Astrocyte of the cerebellum (primary cell): ENCODE results near the gene TAT.
"Not testable (repeated sequence)": the region's sequence is repeated elsewhere in the genome, so short reads cannot be mapped to it uniquely, and the experiment has no call there.

Experiments
- DNase-seq: peaks from one replicate; pipeline ENCODE4 v3.0.0-alpha.2; 2011; ENCODE audit warnings: low read depth
- H3K4me3 ChIP-seq: 2 replicates; pipeline ENCODE4 v1.5.1; 2011; ENCODE audit warnings: mild to moderate bottlenecking, low read depth, low read length, moderate library complexity
- in situ Hi-C: cut with HindIII; loops from 2 replicates; pipeline ENCODE4 v1.10.0; 2017; ENCODE audit warnings: low sequenced_read_pairs
- TF ChIP-seq, protein P1 (sequence below): IDR thresholded peaks from 2 replicates; pipeline ENCODE4 v1.5.1; 2012; ENCODE audit warnings: low read length, low read depth, moderate library complexity, mild to moderate bottlenecking; ENCODE audit errors: missing control alignments

The TAT gene

DNA sequence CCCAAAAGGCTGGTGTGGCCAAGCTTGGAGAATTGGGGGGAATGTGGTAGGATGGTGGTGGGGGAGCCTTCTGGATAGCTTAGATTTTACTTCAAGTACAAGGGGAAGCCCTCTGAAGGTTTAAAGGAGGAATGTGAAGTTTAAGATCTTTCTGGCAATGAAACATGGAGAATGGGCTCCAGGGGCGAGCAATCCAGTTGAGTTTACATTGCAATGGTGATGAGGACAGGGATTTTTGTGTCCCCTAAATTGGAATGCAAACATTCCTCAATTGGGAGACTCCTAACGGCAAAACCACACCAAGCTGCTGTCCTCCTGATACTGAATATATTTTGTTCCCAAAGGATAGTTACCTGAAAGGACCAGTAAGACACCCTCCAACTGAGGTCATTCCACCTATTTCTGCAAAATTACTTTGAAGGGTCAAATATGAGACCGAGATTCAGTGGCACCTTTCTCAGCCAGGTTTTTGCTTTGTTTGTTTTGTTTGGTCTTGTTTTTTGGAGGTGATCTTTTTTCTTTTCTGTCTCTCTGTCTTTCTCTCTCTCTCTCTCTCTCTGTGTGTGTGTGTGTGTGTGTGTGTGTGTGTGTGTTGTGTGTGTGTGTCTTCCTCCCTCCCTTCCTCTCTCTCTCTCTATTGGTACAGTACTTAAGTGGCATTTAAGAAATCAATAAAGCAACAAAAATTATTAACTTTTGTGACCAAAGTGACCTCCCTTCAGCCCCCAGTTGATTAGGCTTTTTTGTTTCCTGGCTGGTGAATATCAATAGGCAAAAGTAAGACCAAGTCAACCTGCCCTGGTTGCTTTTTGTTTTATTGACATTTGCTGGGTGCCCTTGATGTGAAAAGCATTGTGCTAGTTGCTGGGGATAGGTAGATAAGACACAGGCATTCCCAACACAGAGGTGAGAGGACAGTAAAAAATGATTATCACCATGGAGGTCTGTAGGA, 16.4 kb upstream of the TAT start:
- no peak overlapping the region for H3K4me3 ChIP-seq
- TF ChIP-seq, protein P1, sequence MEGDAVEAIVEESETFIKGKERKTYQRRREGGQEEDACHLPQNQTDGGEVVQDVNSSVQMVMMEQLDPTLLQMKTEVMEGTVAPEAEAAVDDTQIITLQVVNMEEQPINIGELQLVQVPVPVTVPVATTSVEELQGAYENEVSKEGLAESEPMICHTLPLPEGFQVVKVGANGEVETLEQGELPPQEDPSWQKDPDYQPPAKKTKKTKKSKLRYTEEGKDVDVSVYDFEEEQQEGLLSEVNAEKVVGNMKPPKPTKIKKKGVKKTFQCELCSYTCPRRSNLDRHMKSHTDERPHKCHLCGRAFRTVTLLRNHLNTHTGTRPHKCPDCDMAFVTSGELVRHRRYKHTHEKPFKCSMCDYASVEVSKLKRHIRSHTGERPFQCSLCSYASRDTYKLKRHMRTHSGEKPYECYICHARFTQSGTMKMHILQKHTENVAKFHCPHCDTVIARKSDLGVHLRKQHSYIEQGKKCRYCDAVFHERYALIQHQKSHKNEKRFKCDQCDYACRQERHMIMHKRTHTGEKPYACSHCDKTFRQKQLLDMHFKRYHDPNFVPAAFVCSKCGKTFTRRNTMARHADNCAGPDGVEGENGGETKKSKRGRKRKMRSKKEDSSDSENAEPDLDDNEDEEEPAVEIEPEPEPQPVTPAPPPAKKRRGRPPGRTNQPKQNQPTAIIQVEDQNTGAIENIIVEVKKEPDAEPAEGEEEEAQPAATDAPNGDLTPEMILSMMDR: no peak
- no peak for DNase-seq
- in situ Hi-C loops: no loop called here

DNA sequence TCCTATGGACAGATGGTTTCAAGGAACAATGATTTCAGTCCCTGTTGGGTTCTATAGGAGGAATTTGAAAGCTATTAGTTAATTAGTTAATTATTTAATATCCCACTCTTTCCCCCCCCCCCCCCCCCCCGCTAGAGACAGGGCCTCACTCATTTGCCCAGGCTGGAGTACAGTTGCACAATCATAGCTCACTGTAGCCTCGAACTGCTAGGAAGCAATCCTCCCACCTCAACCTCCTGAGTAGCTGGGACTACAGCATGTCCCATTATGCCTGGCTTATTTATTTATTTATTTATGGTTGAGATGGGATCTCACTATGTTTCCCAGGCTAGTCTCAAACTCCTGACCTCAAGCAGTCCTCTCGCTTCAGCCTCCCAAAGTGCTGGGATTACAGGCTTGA, 15.0 kb upstream of the TAT start:
- in situ Hi-C loops: no loop called here
- DNase-seq: no peak
- no peak overlapping the region for H3K4me3 ChIP-seq
- TF ChIP-seq, protein P1: no peak

DNA sequence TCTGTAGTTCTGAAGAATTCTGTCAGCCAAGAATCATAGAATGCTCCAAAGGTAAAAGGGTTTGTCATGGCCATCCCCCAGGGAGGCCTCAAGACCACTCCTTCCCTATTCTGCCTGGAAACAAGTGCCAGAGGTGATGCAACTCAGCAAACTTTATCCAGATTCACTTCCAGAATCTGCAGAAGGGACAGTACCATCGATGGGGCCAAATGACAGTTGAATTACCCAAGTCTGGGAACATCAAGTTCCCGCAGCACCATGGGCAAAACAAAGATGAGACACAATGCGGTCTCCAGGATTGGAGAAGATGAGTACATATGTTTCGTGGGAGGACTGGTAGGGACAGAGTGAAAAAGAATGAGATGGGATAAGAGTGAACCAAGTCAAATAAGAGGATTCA, 13.7 kb upstream of the TAT start:
- in situ Hi-C loops: no loop called here
- DNase-seq: no peak
- TF ChIP-seq, protein P1: no peak
- no peak overlapping the region for H3K4me3 ChIP-seq

DNA sequence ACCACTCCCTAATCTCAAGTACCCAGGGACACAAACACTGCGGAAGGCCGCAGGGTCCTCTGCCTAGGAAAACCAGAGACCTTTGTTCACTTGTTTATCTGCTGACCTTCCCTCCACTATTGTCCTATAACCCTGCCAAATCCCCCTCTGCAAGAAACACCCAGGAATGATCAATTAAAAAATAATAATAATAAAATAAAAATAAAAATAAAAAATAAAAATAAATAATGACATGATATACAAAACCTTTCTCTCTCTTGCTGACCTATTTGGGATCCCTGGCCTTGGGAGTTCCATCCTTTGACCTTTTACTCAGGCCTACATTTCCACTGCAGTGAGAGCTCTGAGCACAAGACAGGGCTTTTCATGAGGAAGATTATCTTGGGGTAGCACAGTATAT, 13.2 kb upstream of the TAT start:
- DNase-seq, in situ Hi-C loops, H3K4me3 ChIP-seq: not testable (repeated sequence)

DNA sequence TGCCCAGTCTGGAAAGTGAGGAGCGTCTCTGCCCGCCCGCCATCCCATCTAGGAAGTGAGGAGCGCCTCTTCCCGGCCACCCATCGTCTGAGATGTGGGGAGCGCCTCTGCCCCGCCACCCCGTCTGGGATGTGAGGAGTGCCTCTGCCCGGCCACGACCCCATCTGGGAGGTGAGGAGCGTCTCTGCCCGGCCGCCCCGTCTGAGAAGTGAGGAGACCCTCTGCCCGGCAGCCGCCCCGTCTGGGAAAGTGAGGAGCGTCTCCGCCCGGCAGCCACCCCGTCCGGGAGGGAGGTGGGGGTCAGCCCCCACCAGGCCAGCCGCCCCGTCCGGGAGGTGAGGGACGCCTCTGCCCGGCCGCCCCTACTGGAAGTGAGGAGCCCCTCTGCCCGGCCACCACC, 12.4 kb upstream of the TAT start:
- DNase-seq, H3K4me3 ChIP-seq, in situ Hi-C loops: not testable (repeated sequence)

DNA sequence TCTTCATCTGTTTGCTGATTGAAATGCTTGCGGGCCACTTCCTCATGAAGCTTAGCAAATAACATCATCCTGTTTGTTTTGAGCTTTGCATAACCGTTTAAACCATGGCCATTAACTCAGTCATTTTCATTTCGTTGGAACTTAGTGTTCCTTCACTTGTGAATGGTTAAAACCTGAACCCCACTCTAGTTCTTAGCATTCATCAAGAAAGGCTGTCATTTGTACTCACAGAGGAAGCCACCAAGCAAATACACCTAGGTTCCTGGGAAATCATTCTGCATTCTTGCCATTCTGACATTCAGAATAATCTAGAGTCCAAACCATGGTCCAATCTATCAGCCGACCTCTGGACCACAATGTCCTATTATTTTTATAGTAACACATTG, 8.4 kb upstream of the TAT start:
- no peak overlapping the region for H3K4me3 ChIP-seq
- in situ Hi-C loops: no loop called here
- TF ChIP-seq, protein P1: no peak
- DNase-seq: no peak

DNA sequence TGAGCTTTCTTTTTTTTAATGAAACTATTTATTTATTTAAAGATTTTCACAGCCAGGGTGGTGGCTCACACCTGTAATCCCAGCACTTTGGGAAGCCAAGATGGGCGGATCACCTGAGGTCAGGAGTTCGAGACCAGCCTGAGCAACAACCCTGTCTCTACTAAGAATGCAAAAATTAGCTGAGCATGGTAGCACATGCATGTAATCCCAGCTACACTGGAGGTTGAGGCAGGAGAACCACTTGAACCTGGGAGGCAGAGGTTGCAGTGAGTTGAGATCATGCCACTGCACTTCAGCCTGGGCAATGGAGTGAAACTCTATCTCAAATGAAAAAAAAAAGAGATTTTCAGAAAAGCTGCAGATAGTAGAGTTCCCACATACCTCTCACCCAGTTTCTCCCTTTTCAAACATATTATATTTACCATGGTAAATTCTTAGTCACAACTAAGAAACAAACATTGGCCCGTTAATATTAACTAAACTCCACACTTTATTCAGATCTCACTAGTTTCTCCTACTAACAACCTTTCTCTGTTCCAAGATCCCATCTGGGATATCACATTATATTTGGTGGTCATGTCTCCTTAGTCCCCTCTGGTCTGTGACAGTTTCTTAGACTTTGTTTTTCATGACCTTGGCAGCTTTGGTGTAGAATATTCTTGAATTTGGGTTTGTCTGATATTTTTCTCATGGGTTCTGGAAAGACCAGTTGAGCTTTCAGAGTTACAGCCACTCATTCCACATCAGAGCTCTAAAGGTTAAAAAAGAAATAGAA, 7.8 kb upstream of the TAT start:
- H3K4me3 ChIP-seq: no peak overlapping the region
- in situ Hi-C loops: no loop called here
- DNase-seq: no peak
- TF ChIP-seq, protein P1: no peak

DNA sequence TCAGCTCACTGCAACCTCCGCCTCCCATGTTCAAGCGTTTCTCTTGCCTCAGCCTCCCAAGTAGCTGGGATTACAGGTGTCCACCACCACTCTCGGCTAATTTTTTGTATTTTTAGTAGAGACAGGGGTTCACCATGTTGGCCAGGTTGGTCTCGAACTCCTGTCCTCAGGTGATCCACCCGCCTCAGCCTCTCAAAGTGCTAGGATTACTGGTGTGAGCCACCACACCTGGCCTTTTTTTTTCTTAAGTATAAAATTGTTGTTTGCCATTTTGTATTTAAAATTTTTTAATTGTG, 5.6 kb upstream of the TAT start:
- H3K4me3 ChIP-seq, in situ Hi-C loops, DNase-seq: not testable (repeated sequence)
